Stomach (tissue), 4 donors: ENCODE measurements around the gene ARID1B.

Experiments
- EP300 ChIP-seq: sonication (generic); formaldehyde crosslinking; IDR thresholded peaks from one replicate; pipeline ENCODE4 v1.6.1; 2017; ENCODE audit warnings: antibody characterized with exemption
- POLR2A ChIP-seq, 4 donors: fragments of 450-650 bp; IDR thresholded peaks; one replicate each; pipeline ENCODE4 v1.6.1; 2016; ENCODE audit warnings: antibody characterized with exemption in 4 of 4, control low read depth in 2 of 4, mild to moderate bottlenecking in 1 of 4, moderate library complexity in 1 of 4
- TF ChIP-seq, protein P1 (sequence below), 7 experiments: fragments of 450-650 bp in 4 of 7; fragments of 200-600 bp in 3 of 7; sonication (generic) in 3 of 7; IDR thresholded peaks; one replicate each; pipeline ENCODE4 v1.5.1; 2016 to 2019; ENCODE audit warnings: antibody characterized with exemption in 7 of 7, control low read depth in 2 of 7, mild to moderate bottlenecking in 1 of 7

DNA sequence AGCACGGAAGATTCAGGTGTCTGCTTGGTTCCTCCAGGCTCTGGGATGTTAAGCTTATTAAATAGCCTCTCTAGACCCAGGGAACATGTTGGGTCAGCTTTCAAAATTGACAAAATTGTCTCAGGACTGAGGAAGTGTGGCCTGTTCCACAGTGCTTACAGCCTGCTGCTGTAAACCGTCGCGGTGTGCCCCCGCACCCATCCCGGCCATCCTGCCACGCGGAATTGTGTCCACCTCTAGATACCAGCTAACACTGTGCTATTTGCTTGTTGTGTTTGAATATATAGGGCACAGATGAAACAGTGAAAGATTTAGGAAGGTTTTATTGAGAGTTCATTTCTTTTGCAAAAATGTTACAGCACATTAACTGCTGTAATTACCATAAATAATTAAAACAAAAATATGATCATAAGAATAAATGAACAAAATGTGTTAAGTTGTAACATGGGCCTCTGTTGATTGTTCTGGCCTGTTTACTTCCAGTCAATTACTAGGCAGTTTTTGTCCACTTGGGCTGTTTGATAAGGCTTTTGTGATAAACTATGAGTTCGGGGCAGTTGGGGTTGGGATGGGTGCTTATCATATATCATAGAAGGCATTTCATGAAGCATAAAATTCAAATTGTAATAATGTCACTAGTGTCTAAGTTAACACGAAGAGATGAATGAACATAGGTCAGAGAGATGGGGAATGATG, 77.4 kb downstream of the ARID1B start:
- TF ChIP-seq POLR2A (IDR thresholded peaks at IDR 0.05) (no peak), EP300 (no peak)
- TF ChIP-seq, protein P1, sequence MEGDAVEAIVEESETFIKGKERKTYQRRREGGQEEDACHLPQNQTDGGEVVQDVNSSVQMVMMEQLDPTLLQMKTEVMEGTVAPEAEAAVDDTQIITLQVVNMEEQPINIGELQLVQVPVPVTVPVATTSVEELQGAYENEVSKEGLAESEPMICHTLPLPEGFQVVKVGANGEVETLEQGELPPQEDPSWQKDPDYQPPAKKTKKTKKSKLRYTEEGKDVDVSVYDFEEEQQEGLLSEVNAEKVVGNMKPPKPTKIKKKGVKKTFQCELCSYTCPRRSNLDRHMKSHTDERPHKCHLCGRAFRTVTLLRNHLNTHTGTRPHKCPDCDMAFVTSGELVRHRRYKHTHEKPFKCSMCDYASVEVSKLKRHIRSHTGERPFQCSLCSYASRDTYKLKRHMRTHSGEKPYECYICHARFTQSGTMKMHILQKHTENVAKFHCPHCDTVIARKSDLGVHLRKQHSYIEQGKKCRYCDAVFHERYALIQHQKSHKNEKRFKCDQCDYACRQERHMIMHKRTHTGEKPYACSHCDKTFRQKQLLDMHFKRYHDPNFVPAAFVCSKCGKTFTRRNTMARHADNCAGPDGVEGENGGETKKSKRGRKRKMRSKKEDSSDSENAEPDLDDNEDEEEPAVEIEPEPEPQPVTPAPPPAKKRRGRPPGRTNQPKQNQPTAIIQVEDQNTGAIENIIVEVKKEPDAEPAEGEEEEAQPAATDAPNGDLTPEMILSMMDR (IDR thresholded peaks at IDR 0.05): no peak
